Fibroblast of skin of left biceps (primary cell): Measurements from ENCODE around the gene HOXC13.

ENCODE experiments used
- DNase-seq, 2 experiments: peaks; one replicate each; pipeline ENCODE4 v3.0.0-alpha.2; 2013; ENCODE audit warnings: low read depth in 2 of 2

HOXC13 gene

DNA sequence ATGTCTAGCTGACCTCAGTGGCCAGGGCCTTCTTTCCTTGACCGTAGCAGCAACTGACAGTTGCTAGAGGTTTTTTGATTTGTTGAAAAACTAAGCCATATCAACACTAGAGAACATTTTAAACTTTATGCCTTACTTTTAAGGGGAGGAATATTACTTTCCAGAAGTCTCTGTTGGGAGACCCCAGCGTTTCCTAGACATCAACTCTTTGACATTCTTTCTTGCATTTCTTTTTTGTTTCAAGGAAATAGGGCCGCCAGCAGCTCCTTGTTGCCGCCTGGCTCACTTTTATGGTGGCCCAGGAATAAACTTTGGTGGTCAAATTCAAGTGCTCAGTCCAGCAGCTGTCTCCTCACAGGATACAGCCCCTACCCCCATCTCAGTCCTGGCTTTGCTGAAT lies 31.8 kb downstream of the HOXC13 start:
- DNase-seq, result no peak

DNA sequence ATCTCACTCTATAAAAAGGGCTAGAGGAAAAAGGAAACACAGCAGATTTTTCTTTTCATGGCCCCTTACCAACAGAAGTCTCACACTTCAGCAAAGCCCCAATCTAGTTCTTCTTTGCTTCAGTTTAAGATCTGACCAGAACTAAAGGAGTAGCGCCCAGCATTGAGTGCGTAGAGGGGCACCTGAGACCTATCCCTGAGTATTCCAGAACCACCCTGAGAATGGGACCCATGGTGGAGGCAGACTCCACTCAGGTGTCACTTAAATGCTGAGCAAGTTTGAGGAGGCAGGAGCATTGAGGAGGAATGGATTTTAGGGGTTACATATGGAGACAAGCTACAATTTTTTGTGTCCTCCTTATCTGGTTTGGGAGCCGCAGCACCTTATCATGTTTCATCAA lies 32.5 kb downstream of the HOXC13 start:
- DNase-seq, result no peak

DNA sequence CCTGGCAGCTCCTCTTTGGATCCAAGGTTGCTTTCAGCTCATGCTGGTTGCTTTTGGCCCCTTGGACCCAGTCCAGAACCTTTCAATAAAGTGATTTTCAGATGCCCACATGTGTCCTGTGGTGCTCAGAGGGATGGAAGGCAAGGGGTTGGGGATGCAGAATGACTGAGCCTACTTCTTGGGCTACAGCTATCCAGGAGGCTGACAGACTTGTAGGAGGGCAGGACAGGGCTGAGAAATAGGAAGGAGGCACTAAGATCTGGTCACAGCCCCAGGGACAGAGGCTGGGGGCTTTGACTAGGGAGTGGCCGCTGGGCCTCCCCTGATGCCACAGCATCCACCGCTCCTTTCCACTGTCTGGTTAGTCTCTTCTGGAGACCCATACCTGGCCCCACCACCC lies 33.1 kb downstream of the HOXC13 start:
- DNase-seq, result no peak

DNA sequence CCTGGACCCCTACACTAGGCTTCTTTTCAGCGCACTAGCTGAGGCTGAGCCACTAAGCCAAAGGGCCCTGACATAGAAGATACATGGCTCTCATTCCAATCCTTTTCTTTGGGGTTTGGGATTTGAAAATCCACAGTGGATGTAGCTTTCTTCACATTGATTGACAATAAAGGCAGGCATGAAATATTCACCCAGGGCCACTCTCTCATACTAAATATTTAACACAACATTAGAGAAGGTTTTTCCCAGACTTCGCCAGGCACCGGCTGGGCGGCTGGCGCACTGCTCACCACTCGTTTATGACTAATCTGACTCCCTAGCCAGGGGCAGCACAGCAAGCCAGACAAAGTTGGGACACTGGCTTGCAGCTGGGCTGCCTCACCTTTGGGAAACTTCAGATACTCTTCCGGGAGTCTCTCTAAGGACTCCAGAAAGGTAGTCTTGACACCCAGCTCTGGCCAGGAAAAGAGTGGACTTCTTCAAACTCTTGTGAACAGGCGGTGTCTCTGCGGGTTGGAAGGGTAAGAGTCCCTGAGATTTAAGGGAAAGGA lies 33.6 kb downstream of the HOXC13 start:
- no peak for DNase-seq

DNA sequence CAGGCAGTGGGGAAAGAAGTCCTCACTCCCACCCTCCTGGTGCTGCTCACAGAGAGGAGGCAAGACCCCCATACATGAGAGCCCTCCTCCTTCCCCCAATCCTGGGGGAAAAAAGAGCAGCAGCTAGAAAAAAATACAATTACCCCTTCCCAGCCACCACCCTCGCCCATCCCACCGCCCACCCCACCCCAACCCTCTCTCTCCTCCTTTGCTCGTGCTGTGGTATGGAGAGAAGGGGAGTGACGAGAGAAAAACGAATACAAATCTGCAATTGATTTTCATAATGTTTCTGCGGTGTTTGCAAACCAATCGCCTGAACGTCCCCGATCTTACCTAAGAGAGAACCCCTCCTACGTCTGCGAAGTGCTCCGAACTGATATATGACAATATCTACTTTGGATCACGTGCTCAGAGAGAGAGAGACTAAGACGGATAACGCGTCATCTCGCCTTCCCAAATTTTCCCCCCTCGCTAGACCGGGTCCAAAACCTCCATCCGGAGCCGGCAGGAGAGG lies 34.1 kb downstream of the HOXC13 start, which contains the start of gene HOXC11:
HOXC11 (plus strand) TSS at position 405 of the 514 bp plus-strand sequence. CDS start 116 bp downstream, outside the sequence.
- DNase-seq, result no peak

DNA sequence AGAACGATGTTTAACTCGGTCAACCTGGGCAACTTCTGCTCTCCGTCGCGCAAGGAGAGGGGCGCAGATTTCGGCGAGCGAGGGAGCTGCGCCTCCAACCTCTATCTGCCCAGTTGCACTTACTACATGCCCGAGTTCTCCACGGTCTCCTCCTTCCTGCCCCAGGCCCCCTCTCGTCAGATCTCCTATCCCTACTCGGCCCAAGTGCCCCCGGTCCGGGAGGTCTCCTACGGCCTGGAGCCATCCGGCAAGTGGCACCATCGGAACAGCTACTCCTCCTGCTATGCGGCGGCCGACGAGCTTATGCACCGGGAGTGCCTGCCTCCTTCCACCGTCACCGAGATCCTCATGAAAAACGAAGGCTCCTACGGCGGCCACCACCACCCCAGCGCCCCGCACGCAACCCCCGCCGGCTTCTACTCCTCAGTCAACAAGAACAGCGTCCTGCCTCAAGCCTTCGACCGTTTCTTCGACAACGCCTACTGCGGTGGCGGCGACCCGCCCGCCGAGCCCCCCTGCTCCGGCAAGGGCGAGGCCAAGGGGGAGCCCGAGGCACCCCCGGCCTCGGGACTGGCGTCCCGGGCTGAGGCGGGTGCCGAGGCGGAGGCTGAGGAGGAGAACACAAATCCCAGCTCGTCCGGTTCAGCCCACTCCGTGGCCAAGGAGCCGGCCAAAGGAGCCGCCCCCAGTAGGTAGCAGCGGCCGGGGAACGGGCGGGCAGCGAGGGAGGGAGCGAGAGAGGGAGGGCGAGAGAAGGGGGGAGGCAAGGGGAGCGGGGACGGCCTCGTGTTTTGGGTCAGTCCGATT lies 34.8 kb downstream of the HOXC13 start:
- no peak for DNase-seq

DNA sequence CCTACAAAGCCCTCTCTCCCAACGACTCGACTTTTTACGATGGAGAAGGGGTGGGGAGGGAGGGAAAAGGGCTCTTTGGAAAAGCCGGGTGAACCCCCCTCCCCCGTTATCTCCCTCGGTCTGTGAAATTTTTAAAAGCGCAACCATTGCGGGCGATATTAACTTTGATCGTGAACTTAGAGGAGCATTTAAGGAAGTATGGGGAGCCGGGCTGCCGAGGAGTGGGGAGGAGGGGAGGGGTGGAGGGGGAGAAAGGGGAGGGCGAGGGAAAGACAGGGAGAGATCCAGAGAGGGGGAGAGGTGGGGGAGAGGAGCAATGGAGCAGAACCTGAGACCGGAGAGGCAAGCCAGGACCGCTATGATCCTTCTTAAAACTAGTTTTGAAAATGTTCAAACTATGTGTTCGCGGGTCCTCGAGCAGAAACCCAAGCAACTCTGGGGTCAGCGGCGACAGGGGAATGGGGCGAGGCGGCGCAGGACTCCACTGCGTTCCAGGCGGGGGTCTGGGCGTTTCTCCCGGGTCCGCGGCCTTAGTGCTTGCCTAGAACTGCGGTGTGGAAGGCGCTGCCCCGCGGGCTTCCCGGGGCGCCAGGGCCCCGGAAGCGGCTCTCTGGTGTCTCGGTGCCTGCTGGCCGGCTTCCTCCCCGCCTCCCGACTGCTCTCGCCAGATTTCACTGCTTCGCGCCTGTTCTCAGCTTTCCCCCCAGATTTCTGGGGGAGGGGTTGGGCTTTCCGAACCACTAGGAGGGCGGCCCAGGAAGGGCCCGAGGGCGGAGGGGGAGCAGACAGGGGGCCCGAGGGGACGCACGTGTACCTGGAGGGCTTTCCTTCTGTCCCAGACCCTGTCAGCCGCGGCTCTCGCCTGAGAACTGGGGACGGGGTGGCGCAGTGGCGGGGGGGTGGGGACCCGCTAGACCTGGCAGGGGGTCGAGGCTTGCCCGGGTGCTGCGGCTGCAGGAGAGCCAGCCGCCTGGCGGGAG lies 35.7 kb downstream of the HOXC13 start, which contains the start of gene HOTAIR:
HOTAIR (minus strand) TSS at position 871 of the 980 bp plus-strand sequence.
- no peak for DNase-seq

DNA sequence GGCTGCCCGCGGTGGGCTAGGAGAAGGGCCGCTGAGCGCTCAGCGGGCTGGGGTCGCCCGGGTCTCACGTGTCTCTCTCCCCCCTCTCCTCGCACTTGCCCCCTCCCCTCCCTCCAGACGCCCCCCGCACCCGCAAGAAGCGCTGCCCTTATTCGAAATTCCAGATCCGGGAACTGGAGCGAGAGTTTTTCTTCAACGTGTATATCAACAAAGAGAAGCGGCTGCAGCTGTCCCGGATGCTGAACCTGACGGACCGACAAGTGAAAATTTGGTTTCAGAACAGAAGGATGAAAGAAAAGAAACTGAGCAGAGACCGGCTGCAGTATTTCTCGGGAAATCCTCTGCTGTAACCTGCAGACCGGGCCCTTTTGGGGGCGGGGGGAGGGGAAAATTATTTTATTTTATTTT lies 36.4 kb downstream of the HOXC13 start:
- DNase-seq, result no peak

DNA sequence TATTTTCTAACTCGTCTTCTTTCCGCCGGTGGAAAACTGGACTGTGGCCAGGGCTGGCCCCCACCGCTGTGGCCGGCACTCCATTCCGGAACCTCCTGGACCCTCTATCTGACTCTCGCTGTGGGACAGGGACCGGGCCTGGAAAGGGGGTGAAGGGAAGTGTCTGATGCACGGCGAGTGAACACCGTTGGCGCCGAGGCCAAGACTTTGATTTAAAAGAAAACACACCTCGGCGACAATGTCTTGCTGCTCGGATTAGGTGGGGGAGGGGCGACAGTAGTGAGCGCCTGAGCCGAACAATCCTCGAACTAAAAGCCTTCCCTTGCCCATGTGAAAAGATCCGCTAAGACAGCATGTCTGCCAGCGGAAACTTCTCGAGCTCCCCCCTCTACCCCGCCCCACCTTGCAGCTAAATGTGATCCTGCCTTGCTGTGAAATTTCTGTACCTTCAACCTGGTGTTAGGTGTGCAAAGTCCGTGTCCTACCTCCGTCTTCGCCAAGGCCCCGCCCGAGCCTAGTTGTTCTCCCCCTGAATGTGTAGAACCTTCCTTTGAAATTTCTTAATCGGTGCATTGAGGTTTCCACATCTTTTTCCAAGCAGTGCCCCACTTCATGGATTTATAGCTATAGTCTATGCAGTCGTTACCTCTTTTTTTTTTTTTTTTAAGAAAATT lies 37.0 kb downstream of the HOXC13 start:
- DNase-seq, result no peak

DNA sequence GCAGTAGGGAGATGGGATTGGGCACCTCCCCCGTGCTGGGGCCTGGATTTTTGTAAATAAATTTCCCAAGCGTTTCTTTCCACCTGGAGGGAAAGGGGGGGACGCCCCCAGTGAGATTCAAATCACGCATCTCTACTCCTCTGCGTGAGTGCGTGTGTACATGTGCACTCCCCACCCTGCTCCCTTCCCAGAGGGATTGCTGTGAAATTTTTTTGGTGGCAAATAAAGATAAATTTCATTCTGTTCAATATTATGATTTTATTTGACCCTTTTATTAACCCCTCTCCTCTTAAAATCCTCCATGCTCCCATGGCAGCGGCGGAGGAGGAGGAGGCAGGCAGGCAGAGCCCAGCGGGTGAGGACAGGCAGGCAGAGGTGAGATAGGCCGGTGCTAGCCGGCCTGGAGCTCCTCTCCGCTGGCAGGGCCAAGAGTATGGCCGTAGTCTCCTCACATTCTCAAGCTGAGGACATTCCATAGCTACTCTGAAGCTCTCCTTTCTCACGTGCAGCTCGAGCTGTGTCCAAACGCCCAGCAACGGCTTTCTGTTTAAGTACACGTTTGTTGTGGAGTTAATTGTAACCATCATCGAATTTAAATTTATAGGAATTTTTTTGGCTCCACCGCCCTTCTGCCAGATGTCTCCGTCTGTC lies 37.7 kb downstream of the HOXC13 start:
- DNase-seq, result no peak

DNA sequence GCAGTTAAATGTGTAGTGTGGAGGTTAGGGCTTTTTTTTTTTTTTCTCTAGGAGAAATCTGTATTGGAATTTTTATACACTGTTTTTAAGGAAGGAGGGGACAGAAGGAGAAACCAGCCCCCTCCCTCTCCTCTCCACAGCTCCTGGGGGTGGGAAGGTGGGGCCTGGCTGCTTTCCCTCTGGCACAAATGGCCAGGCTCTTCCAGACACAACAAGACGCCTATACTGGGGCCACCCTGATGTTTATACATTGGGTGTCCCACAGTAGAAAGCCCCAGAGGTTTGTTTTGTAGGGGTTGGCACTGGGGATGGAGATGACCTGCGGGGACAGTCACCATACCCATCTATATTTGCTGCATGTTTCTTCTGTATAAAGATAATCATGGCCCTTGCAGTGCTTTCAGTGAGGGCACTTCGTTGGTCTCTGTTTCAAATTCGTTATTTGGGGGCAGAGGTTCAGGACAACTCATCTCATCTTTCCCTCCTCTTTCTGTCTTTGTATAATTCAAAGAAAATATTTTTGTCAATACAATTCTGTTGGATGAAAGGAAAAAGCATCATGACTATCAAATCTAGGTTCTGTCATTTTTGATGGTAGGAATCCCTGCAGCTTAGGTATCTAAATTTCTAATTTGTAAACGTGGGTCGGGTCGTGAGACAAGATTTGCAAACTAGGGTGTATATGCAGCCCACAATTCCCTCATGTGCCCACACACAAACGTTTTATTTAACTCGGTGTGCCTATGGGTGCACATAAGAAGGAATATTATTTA lies 38.4 kb downstream of the HOXC13 start:
- no peak for DNase-seq

DNA sequence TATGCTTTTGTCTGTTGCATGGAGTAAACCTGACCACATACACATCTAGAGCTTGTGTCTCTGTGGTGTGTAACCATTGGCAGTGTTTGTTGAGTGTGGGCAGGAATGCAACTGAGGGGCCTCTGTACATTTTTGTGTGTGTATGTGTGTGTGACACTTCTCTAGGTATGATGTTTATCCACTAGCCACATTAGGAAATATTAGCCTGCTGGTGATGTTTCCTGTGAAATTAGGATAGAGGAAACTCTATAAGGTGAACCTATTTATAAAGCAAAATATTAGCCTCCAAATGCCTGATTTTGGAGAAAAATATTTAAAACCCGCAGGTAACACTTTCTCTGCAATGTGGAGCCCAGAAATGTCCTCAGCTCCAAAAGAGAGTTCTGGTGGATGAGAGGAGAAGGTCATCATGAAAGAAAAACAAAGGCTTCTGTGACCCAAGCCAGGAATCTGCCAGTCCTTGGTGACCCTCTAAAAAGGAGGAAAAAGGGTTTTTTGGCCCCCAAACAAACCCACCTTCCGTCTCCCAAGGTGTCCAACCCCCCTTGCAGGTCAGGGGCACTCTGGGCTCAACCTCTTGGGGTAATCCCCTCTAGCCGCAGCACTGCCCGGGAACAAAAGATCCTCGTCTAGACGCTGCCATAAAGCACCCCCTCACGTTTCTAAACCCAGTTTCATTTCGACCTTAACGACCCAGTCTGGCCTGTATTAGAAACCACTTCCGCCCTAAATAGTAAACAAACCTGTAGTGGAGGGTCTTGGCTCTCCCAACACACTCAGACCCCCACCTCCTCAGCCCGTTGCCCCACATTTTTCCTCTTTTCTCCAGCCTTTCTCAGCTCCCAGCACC lies 39.2 kb downstream of the HOXC13 start:
- no peak for DNase-seq

DNA sequence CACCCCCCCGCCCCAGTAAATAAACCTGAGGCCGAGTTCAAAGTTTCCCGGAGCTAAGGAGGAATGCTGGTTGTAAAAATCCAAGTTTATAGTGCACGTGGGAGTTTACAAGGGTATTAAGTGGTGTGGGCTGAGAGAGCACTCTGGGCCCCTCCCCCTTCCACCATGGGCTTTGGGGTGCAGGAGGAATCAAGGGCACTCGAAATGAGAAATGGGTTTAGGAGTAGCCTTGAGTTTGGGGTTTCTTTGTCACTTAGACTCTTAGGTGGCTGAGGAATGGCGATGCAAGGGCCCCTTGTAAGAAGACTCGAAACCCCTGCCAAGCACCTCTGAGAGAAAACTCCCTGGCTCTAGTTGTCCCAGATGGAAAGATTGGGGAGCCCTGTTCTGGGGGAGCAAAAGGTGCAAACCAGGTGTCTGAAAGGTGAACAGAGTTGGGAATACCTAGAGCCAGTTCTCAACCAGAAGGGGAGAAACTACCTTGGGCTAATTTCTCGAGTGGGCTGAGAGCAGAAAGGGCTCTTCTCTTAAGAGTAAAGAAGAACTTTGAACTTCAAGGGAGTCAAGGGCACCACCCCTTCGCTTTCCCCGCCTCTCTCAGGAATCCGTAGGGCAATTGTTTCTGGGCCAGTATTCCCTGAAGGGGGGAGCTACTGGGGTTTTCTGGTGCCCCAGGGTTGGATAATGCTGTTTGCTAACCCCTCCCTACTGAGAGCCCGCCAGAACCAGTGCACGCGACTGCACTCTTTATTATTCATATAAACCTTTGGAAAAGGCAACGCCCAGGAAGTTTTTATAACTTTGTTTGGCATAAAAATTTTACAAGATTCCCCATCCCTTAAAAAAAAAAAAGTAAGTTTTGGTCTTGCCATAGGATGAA lies 40.1 kb downstream of the HOXC13 start:
- DNase-seq, result no peak

DNA sequence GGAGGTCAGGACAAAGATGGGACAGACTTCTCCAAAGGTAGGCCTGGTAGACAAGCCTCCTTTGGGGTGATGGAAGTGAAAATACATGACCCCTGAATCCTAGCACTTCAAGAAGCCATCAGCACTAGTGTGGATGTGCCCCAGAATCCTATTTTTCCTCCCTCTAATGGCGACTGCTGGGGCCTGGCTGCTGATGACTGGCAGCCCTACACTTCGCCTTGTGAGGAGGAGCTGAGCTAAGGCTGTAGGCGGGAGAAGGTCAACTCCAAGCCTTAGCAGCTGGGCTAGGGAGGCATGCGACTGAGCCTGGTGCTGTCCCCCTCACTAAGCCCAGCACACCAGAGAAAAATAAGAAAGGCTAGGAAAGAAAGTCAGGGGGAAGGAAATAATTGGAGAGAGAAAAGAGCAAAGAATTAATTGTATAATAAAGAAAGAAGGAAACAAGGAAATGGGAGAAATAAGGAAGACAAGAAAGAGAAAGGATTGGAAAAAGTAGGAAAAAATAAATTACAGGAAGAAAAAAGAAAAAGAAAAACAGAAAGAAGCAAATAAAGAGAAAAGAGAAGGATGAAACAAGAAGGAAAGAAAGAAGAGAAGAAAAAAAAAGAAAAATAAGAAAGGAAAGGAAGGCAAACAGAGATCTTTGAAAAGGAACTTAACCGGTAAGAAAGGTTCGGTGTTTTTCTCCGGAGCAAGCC lies 41.6 kb downstream of the HOXC13 start:
- no peak for DNase-seq

DNA sequence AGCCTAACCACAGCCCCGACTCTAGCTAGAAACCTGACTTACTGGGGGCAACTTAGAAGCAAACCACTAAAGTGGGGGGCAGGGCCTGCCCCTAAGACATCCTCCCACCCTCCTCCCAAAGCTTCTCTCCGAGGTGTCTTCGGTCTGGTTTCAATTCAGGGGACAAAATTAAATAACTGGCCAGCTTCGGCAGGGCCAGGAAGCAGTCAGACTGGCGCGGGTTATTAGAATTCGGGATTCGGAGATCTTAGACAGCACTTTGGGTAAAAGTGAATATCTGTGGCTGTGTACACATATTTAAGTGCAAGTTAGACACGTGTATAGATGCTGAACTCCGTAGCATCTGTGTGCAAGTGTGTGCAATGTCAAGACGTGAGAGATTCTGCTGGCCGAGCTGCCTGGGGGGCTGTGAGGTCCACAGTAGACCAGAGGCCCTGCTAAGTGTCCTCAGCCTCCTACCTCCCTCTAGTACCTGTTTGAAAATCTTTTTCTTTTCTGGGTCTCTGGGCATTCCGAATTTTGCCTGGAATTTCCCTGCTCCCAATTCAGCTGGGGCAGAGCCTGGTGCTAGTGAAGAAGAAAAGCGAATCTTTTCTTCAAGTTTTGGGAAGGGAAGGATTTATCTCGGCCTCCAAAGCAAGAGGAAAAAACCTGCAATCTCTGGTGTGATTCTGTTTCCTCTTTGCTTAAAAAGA lies 42.3 kb downstream of the HOXC13 start:
- DNase-seq, result no peak

DNA sequence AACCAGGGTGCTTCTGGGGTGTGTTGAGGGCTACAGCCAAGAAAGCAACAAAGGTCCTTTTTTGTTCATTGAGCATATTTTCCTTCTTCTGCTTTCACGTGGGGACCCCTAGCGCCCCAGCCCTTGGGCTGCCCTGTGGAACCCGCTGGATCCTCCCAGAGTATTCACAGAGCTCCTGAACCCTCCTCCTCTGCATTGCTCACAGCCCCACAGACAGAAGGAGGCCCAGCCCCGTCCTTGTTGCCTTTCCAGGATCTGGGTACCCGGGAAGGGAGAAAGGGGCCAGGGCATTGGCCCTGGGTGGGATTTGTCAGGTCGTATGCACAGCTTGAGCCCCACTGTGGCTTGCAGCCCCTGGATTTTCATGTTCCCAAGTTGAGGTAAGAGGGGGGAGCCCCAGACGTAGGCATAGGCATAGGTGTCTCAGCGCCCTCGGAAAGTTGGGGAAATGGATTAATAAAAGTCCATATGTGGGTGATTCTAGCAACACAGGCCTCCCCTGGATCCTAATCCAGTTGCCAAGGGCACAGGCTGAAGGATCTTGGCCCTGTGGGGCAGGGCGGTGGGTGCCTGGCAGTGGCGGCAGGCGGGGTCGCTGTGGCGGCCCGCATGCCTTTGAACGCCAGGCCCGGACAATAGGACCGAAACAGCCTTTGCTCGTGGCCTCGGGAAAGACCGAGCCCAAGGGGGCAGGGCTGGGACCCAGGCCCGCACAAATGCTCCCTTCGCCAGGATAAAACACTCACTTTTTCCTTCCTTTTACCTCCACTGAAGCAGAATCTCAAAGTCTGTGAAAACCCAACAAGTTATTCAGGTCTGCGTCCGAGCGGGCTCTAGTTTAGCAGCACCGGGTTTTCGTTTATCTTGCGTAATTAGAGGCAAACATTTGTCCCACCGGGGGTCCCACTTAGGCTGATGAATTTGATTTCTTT lies 43.3 kb downstream of the HOXC13 start:
- no peak for DNase-seq
